ENCODE results near the gene SLC5A10.

DNA sequence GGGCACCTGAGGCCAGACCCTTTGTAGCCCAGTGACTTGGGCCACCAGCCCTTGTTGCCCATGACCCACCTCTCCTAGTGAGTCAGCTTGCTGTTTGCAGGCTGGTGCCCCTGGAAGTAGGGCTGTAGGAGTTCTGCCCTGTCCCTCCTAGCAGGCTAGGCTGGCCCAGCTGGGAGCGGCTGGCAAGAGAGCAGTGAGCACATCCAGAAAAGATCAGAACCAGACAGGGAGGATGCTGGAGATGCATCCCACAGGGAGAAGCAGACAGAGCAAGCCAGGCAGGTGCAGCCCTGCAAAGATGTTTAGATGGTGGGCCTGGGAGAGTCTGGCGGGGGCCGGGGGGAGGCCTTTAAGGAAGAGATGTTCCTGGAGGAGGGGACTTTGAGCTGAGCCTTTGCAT is 2.4 kb downstream of the SLC5A10 start:
- TF ChIP-seq, protein P1, sequence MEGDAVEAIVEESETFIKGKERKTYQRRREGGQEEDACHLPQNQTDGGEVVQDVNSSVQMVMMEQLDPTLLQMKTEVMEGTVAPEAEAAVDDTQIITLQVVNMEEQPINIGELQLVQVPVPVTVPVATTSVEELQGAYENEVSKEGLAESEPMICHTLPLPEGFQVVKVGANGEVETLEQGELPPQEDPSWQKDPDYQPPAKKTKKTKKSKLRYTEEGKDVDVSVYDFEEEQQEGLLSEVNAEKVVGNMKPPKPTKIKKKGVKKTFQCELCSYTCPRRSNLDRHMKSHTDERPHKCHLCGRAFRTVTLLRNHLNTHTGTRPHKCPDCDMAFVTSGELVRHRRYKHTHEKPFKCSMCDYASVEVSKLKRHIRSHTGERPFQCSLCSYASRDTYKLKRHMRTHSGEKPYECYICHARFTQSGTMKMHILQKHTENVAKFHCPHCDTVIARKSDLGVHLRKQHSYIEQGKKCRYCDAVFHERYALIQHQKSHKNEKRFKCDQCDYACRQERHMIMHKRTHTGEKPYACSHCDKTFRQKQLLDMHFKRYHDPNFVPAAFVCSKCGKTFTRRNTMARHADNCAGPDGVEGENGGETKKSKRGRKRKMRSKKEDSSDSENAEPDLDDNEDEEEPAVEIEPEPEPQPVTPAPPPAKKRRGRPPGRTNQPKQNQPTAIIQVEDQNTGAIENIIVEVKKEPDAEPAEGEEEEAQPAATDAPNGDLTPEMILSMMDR (IDR thresholded peaks at IDR 0.05) = no peak
- TF ChIP-seq POLR2A (IDR thresholded peaks at IDR 0.05) = no peak
